ENCODE results near the gene ABLIM3. TPM values are rescaled to one million over a fixed set of nuclear protein-coding genes. Genes with fewer than 3 reads are reported as not detected.

ABLIM3 gene
- total and polyA plus RNA-seq, 9 donors: 1.7 to 26.4 (median 6.2) TPM

DNA sequence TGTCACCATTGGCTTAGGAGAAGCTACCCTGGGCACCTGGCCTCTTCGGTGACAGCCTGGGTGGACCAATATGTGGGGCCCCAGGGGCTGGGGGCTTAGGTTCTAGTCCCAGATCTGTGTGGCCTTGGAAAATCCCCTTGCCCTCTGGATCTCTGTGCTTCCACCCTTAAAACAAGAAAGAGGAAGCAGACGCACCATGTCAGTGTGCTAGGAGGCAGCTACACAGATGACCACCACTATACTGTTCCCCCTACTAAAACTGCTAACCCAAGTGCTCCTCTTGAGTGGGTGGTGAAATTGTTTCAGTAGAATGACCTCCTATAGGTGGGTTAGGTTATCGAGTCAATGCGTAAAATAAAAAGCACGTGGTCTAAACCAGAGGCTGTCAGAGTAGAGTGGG is 161.3 kb downstream of the ABLIM3 start:
- H3K27me3 ChIP-seq: no peaks in the 10 kb centered on the region
- H3K9me3 ChIP-seq: no peaks in the 10 kb centered on the region
- no peaks in the 10 kb centered on the region for H3K4me1 ChIP-seq (ENCODE audit: insufficient read depth)
- intact Hi-C loops (cut with DNase I): no loop called here
- no peak overlapping the region for H3K27ac ChIP-seq
- no peaks in the 10 kb centered on the region for H3K36me3 ChIP-seq
- no peak for DNase-seq
- H3K4me3 ChIP-seq: no peak overlapping the region
- 82 to 87% (median 85%) methylated on average over 5 of the region's 5 CpGs for WGBS, 3 donors
- TF ChIP-seq EP300 (IDR thresholded peaks at IDR 0.05): no peak
- TF ChIP-seq, protein P1, sequence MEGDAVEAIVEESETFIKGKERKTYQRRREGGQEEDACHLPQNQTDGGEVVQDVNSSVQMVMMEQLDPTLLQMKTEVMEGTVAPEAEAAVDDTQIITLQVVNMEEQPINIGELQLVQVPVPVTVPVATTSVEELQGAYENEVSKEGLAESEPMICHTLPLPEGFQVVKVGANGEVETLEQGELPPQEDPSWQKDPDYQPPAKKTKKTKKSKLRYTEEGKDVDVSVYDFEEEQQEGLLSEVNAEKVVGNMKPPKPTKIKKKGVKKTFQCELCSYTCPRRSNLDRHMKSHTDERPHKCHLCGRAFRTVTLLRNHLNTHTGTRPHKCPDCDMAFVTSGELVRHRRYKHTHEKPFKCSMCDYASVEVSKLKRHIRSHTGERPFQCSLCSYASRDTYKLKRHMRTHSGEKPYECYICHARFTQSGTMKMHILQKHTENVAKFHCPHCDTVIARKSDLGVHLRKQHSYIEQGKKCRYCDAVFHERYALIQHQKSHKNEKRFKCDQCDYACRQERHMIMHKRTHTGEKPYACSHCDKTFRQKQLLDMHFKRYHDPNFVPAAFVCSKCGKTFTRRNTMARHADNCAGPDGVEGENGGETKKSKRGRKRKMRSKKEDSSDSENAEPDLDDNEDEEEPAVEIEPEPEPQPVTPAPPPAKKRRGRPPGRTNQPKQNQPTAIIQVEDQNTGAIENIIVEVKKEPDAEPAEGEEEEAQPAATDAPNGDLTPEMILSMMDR (IDR thresholded peaks at IDR 0.05): no peak
- no peak for TF ChIP-seq POLR2A (IDR thresholded peaks at IDR 0.05)

DNA sequence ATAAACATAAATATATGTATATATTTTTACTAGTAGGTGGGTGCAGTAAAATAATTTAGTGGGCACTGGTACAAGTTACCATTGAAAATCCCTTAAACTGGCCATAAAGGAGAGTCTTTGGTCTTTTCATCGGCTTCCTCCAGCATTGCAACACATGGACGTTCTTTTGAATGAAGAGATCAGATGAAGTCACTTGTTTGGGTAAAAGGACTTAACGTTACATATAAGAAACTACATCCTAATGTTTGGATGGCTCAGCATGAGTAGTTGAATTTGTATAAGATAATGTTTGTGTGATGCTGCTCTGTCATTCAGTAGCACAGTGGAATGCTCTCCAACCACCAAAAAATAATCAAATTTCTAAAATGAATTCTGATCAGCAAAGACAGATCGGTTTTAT is 161.9 kb downstream of the ABLIM3 start:
- Histone ChIP-seq H3K36me3 (no peaks in the 10 kb centered on the region), H3K4me3 (no peak overlapping the region)
- intact Hi-C loops (cut with DNase I): no loop called here

DNA sequence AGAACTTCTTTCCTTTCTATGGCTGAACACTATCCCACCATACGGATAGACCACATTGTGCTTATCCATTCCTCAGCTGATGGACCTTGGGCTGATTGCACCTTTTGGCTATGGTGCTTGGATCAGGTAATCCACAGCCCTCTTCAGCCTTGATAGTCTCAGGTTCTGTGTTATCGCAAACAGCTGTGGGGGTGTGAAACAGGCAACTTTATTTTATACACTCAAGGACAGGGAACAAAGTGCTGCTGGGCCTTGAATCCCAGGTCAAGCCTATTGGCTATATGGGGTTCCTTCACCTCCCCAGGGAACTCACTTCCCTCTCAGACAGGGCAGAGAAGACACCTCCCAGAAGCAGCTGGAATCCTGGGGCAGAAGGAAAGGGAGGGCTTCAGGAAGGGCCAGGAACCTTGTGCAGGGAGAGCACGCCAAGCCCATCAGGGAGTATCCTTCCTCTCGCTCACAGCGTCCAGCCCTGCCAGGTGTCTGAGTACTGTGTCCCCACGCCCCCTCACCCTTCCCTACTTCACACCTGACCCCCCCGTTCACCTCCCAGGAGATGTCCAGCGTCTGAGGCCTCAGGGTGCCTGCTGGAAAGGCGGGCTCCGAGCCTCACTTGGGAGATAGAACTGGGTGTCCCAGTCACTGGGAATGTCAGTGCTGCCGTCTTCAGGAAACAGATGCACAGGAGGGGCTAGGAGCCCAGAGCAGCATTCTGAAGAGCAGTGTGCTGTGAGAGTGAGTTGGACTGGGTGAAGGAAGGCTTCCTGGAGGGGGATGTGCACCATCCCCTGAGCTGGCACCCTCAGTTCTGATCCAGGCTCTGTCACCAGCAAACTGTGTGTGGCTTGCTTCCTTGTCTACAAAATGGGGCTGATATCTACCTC is 163.1 kb downstream of the ABLIM3 start:
- WGBS, 3 donors: 63 to 78% (median 72%) methylated on average over 10 to 11 of the region's 11 CpGs
- no peaks in the 10 kb centered on the region for H3K4me1 ChIP-seq (ENCODE audit: insufficient read depth)
- intact Hi-C loops (cut with DNase I): no loop called here
- H3K27me3 ChIP-seq: no peaks in the 10 kb centered on the region
- no peaks in the 10 kb centered on the region for H3K36me3 ChIP-seq
- no peak overlapping the region for H3K4me3 ChIP-seq
- no peak for DNase-seq
- H3K9me3 ChIP-seq: no peaks in the 10 kb centered on the region
- TF ChIP-seq EP300 (IDR thresholded peaks at IDR 0.05) (no peak), POLR2A (IDR thresholded peaks at IDR 0.05) (no peak)
- TF ChIP-seq, protein P1 (IDR thresholded peaks at IDR 0.05): no peak
- no peak overlapping the region for H3K27ac ChIP-seq

More for the DNA sequence above, 161.9 kb downstream of the ABLIM3 start:
- 76 to 82% (median 77%) methylated on average over 4 of the region's 4 CpGs for WGBS, 3 donors
- no peak for DNase-seq
- TF ChIP-seq EP300 (IDR thresholded peaks at IDR 0.05) (no peak), POLR2A (IDR thresholded peaks at IDR 0.05) (no peak)
- TF ChIP-seq, protein P1 (IDR thresholded peaks at IDR 0.05): no peak
- Histone ChIP-seq H3K27ac (no peak overlapping the region), H3K27me3 (no peaks in the 10 kb centered on the region), H3K4me1 (ENCODE audit: insufficient read depth) (no peaks in the 10 kb centered on the region), H3K9me3 (no peaks in the 10 kb centered on the region)

DNA sequence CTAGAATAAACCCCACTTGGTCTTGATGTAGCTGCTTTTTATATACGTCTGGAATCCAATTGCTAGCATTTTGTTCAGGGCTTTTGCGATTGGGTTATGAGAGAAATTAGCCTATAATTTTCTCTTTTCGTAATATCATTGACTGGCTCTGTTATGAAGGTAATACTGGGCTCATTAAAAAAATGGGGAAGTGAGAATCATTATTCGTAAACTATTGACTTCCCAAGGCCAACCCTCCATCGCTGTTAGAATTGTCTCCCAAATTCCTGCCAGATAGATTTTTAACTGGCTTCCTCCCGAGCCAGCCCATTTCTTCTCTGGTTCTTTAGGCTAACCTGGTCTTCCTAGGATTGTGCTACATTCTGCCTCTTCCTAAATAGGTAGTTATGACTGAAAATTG is 168.1 kb downstream of the ABLIM3 start:
- H3K27me3 ChIP-seq: no peaks in the 10 kb centered on the region
- H3K27ac ChIP-seq: no peak overlapping the region
- H3K36me3 ChIP-seq: no peaks in the 10 kb centered on the region
- WGBS, 3 donors: 63 to 79% (median 77%) methylated on average over 6 of the region's 6 CpGs
- H3K9me3 ChIP-seq: no peaks in the 10 kb centered on the region
- intact Hi-C loops (cut with DNase I): no loop called here
- H3K4me1 ChIP-seq (ENCODE audit: insufficient read depth): no peaks in the 10 kb centered on the region
- DNase-seq: no peak
- TF ChIP-seq EP300 (IDR thresholded peaks at IDR 0.05): no peak
- TF ChIP-seq POLR2A (IDR thresholded peaks at IDR 0.05): no peak
- TF ChIP-seq, protein P1 (IDR thresholded peaks at IDR 0.05): no peak
- H3K4me3 ChIP-seq: no peak overlapping the region

Other genes starting within 250 kb of the ABLIM3 start
- gene SH3TC2, start 78.4 kb upstream of the ABLIM3 start, total RNA-seq: under 1 TPM; 0.18 to 0.80 (median 0.59) TPM
- under 1 TPM; 0.21 to 0.78 TPM for gene SH3TC2, start 78.4 kb upstream of the ABLIM3 start, polyA plus RNA-seq
- 10 to 100 TPM in 3 of 7 donors, 1 to 10 TPM in 4; 3.2 to 15.9 (median 8.3) TPM for gene AFAP1L1, start 130.4 kb downstream of the ABLIM3 start, total RNA-seq
- 10 to 100 TPM in 1 of 2 donors, 1 to 10 TPM in 1; 7.8 to 17.8 TPM for gene AFAP1L1, start 130.4 kb downstream of the ABLIM3 start, polyA plus RNA-seq
- gene GRPEL2, start 204.0 kb downstream of the ABLIM3 start, total RNA-seq: 10 to 100 TPM in 6 of 7 donors, 1 to 10 TPM in 1; 7.8 to 17.5 (median 13.0) TPM
- gene GRPEL2, start 204.0 kb downstream of the ABLIM3 start, polyA plus RNA-seq: 1 to 10 TPM; 5.9 to 6.8 TPM
- 10 to 100 TPM in 2 of 7 donors, 1 to 10 TPM in 5; 5.8 to 11.5 (median 8.8) TPM for gene PCYOX1L, start 216.6 kb downstream of the ABLIM3 start, total RNA-seq
- gene PCYOX1L, start 216.6 kb downstream of the ABLIM3 start, polyA plus RNA-seq: 10 to 100 TPM in 1 of 2 donors, 1 to 10 TPM in 1; 7.1 to 15.2 TPM
- under 1 TPM in 2 of 7 donors, not detected in 5; 0.47 to 0.54 TPM for gene IL17B, start 237.8 kb downstream of the ABLIM3 start, total RNA-seq
- gene IL17B, start 237.8 kb downstream of the ABLIM3 start, polyA plus RNA-seq: 1 to 10 TPM in 1 of 2 donors, not detected in 1; 1.7 TPM